Caco-2 (cell line): ENCODE results near the gene TEX9. TPM values are rescaled to one million over a fixed set of nuclear protein-coding genes. Genes with fewer than 3 reads are reported as not detected.

Experiments used
- BruUV-seq: library from RNA; stranded (reverse); fragments of 400-500 nt; replicated peaks from 2 replicates; lab custom pipeline; 2021; lab: Mats Ljungman, UMichigan
- CTCF ChIA-PET: fragments of 300-600 bp; sonication (Branson Sonifier 250); formaldehyde crosslinking; loops from one replicate; lab custom pipeline; 2022; ENCODE audit warnings: antibody characterized with exemption; lab: Charles Lee
- POLR2A ChIA-PET: fragments of 300-600 bp; sonication (Branson Sonifier 250); formaldehyde crosslinking; loops from one replicate; lab custom pipeline; 2022; ENCODE audit warnings: antibody characterized with exemption; lab: Charles Lee
- DNase-seq, 2 experiments: peaks; one replicate each; pipeline versions ENCODE4 v3.0.0 to v3.0.0-alpha.2; 2020 to 2022
- H3K27me3 ChIP-seq: replicated peaks from 2 replicates; pipeline ENCODE4 v1.6.0; 2011; ENCODE audit warnings: low read length; ENCODE audit not compliant: control insufficient read depth, insufficient read depth
- H3K36me3 ChIP-seq: 2 replicates; pipeline ENCODE4 v1.5.1; 2011; ENCODE audit warnings: low read length; ENCODE audit not compliant: control insufficient read depth, insufficient read depth
- H3K4me1 ChIP-seq: fragments of 250-450 bp; sonication (Bioruptor Pico); 2 replicates; pipeline ENCODE4 v1.5.1; 2020; ENCODE audit warnings: mild to moderate bottlenecking
- H3K4me3 ChIP-seq: 2 replicates; pipeline ENCODE4 v1.5.1; 2011; ENCODE audit warnings: low read depth, mild to moderate bottlenecking, control low read depth, low read length
- H3K9me3 ChIP-seq: fragments of 250-450 bp; sonication (Bioruptor Pico); 2 replicates; pipeline ENCODE4 v1.5.1; 2020; ENCODE audit warnings: mild to moderate bottlenecking, moderate library complexity
- H3K27ac Mint-ChIP-seq: one replicate; pipeline ENCODE4 v1.8.0; 2022; ENCODE audit warnings: mixed read lengths; ENCODE audit not compliant: unreplicated experiment
- H3K27me3 Mint-ChIP-seq: one replicate; pipeline ENCODE4 v1.8.0; 2022; ENCODE audit warnings: mixed read lengths; ENCODE audit not compliant: insufficient read depth, unreplicated experiment
- H3K36me3 Mint-ChIP-seq: one replicate; pipeline ENCODE4 v1.8.0; 2022; ENCODE audit warnings: mild to moderate bottlenecking, mixed read lengths; ENCODE audit not compliant: insufficient read depth, unreplicated experiment
- H3K4me1 Mint-ChIP-seq: one replicate; pipeline ENCODE4 v1.8.0; 2022; ENCODE audit warnings: low read depth, mixed read lengths; ENCODE audit not compliant: unreplicated experiment
- H3K4me3 Mint-ChIP-seq: one replicate; pipeline ENCODE4 v1.8.0; 2022; ENCODE audit warnings: mild to moderate bottlenecking, moderate library complexity, mixed read lengths; ENCODE audit not compliant: unreplicated experiment
- H3K9me3 Mint-ChIP-seq: one replicate; pipeline ENCODE4 v1.8.0; 2022; ENCODE audit warnings: mixed read lengths; ENCODE audit not compliant: unreplicated experiment
- intact Hi-C: fragments of 100-400 bp; cut with micrococcal nuclease; formaldehyde crosslinking; loops from one replicate; pipeline ENCODE4 v1.10.0; 2022; ENCODE audit not compliant: unreplicated experiment
- total RNA-seq: library from RNA; stranded (reverse); gene quantifications from 2 replicates; pipeline ENCODE4 v1.2.3, GENCODE V29; 2022
- TF ChIP-seq, protein P1 (sequence below), 2 experiments: fragments of 200-600 bp in 1 of 2; IDR thresholded peaks; 1 replicate in 1 of 2; 2 replicates in 1 of 2; pipeline versions ENCODE4 v1.5.1 to v1.8.0; 2011 to 2022; ENCODE audit warnings: antibody characterized with exemption in 1 of 2, control low read depth in 1 of 2, inconsistent platforms in 1 of 2, low read depth in 1 of 2, low read length in 1 of 2, mild to moderate bottlenecking in 1 of 2, moderate library complexity in 1 of 2; ENCODE audit not compliant: insufficient read depth in 1 of 2, severe bottlenecking in 1 of 2, unreplicated experiment in 1 of 2

TEX9 gene
- total RNA-seq, 1 experiment from 2014 or later = 1.9 TPM

DNA sequence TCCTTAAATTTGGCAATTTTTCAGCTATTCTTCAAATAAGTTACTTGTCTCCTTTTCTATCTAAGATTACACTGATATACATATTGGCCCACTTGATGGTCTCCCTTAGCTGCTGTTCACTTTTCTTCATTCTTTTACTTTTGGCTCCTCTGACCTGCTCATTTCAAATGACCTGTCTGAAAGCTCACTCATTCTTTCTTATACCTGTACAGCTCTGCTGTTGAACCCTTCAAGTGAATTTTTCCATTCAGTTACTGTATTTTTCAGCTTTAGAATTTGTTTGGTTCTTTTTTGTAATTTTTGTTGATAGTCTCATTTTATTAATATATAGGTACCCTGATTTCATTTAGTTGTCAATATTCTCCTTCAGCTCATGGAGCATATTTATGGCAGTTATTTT is 60.0 kb downstream of the TEX9 start:
- Mint-ChIP-seq H3K9me3 (no peaks in the 10 kb centered on the region), H3K36me3 (peaks cover 6% of the 10 kb centered on the region), H3K4me1 (no peaks in the 10 kb centered on the region), H3K27ac (no peak overlapping the region), H3K27me3 (no peaks in the 10 kb centered on the region), H3K4me3 (no peak overlapping the region)
- no peaks in the 10 kb centered on the region for H3K36me3 ChIP-seq
- no peaks in the 10 kb centered on the region for H3K4me1 ChIP-seq
- H3K27me3 ChIP-seq = no peaks in the 10 kb centered on the region
- POLR2A ChIA-PET = no interaction called here
- intact Hi-C loops = loop anchor here (5.0 kb wide), 1 partner anchor 433 kb away; the partner anchor contains the start of gene NEDD4
- H3K4me3 ChIP-seq = no peak overlapping the region
- no peak for DNase-seq
- no TSS peak for BruUV-seq
- CTCF ChIA-PET = no interaction called here
- TF ChIP-seq, protein P1, sequence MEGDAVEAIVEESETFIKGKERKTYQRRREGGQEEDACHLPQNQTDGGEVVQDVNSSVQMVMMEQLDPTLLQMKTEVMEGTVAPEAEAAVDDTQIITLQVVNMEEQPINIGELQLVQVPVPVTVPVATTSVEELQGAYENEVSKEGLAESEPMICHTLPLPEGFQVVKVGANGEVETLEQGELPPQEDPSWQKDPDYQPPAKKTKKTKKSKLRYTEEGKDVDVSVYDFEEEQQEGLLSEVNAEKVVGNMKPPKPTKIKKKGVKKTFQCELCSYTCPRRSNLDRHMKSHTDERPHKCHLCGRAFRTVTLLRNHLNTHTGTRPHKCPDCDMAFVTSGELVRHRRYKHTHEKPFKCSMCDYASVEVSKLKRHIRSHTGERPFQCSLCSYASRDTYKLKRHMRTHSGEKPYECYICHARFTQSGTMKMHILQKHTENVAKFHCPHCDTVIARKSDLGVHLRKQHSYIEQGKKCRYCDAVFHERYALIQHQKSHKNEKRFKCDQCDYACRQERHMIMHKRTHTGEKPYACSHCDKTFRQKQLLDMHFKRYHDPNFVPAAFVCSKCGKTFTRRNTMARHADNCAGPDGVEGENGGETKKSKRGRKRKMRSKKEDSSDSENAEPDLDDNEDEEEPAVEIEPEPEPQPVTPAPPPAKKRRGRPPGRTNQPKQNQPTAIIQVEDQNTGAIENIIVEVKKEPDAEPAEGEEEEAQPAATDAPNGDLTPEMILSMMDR (IDR thresholded peaks at IDR 0.05; ENCODE audit: insufficient read depth in 1 of 2, low read depth in 1 of 2, low read length in 1 of 2, severe bottlenecking in 1 of 2, unreplicated experiment in 1 of 2) = no peak
- H3K9me3 ChIP-seq = no peaks in the 10 kb centered on the region

DNA sequence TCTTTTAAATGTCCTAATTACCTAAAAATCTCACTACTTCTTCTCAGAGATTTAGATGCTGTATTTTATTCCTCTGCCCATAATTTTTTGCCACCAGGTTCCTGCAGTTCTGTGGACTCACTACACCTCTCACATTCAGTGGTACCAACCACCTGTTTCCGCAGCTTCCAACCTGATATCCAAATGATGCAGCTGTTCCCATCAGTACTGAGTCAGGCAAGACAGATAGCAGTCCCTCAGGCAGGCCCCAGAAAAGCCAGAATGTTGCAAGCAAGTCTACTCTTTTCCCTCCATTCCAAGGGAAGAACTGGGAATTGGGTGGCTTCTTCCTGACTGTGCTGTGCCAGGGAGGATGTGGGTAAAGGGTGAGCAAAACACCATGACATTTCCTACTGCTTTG is 60.8 kb downstream of the TEX9 start:
- intact Hi-C loops = loop anchor here (5.0 kb wide), 1 partner anchor 434 kb away; the partner anchor contains the start of gene NEDD4
- POLR2A ChIA-PET = interaction anchor here (0.7 kb wide), 1 partner anchor 174 kb away, joined by 9 read pairs; no protein-coding TSS in a partner anchor
- Mint-ChIP-seq H3K36me3 (peaks cover 6% of the 10 kb centered on the region), H3K4me3 (no peak overlapping the region), H3K9me3 (no peaks in the 10 kb centered on the region), H3K27ac (no peak overlapping the region), H3K4me1 (no peaks in the 10 kb centered on the region), H3K27me3 (no peaks in the 10 kb centered on the region)
- TF ChIP-seq, protein P1 (IDR thresholded peaks at IDR 0.05; ENCODE audit: insufficient read depth in 1 of 2, low read depth in 1 of 2, low read length in 1 of 2, severe bottlenecking in 1 of 2, unreplicated experiment in 1 of 2) = no peak
- Histone ChIP-seq H3K4me3 (no peak overlapping the region), H3K36me3 (no peaks in the 10 kb centered on the region), H3K9me3 (no peaks in the 10 kb centered on the region), H3K4me1 (no peaks in the 10 kb centered on the region), H3K27me3 (no peaks in the 10 kb centered on the region)
- CTCF ChIA-PET = no interaction called here
- BruUV-seq = no TSS peak
- DNase-seq = no peak

DNA sequence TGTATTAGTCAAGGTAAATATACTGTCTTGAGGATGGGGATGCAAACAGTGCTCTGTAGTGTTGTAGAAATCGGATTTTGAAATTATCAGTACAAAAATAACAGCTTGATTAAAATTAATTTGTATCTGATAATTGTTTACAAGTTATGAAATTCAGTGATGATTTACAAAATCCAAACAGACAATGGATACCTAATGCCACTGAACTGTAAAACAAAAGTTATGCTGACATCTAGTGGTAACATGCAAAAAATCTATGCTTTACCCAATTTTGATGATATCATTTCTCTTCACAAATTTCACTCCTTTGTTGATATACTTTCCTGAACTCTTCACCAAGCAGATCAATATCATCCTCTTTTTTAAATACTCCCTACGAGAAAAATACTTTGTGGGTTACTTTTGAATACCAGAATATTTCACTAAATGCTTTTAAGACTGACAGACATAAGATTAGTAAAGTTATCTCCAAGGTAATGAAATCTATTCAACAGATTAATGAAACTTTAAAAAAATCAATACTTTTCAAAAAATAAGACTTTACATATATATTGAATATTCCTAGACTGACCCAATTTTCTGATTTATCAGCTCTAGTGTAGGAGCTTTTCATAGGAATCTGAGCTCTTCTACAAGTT is 63.7 kb downstream of the TEX9 start:
- no peaks in the 10 kb centered on the region for H3K4me1 ChIP-seq
- ChIA-PET CTCF (no interaction called here), POLR2A (no interaction called here)
- Mint-ChIP-seq H3K36me3 (peaks cover 6% of the 10 kb centered on the region), H3K9me3 (no peaks in the 10 kb centered on the region), H3K27me3 (no peaks in the 10 kb centered on the region), H3K4me3 (no peak overlapping the region), H3K4me1 (no peaks in the 10 kb centered on the region), H3K27ac (no peak overlapping the region)
- no peaks in the 10 kb centered on the region for H3K9me3 ChIP-seq
- intact Hi-C loops = loop anchor here (1.0 to 5.0 kb wide), 2 partner anchors 183 to 437 kb away; partner anchors contain the start of gene NEDD4
- TF ChIP-seq, protein P1 (IDR thresholded peaks at IDR 0.05; ENCODE audit: insufficient read depth in 1 of 2, low read depth in 1 of 2, low read length in 1 of 2, severe bottlenecking in 1 of 2, unreplicated experiment in 1 of 2) = peak; percentile 35 to 41
- H3K36me3 ChIP-seq = no peaks in the 10 kb centered on the region
- no TSS peak for BruUV-seq
- DNase-seq = peak in 1 of 2 experiments; percentile 4
- H3K27me3 ChIP-seq = no peaks in the 10 kb centered on the region
- no peak overlapping the region for H3K4me3 ChIP-seq
